Measurements from ENCODE around the gene PPP1R8. TPM values are rescaled to one million over a fixed set of nuclear protein-coding genes. Genes with fewer than 3 reads are reported as not detected.

Gene PPP1R8
- total and polyA plus RNA-seq, 2 of the 8 experiments (the other 6 are each of a cell fraction or from before 2014, with no cell fraction given), result 33.4 to 51.8 TPM

DNA sequence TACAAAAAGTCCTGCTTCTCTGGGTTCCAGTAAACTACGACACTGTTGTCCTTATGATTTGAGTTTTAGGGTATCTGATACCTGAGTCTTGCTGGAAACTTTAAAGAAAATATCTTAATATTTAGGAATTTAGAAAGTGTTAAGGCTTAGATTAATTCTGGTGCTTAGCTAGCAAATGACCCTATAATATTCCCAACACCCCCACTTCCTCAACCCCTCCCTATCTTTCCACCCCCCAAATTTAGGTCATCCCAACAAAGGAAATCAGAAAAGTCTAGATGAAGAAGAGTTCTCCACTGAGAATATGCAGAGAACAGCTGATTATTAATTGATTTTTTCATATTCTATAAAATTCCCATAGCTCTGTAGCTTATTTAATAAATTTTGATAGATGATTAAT, 45.9 kb upstream of the PPP1R8 start:
- H4K91ac ChIP-seq (replicated peaks; ENCODE audit: insufficient read length, low read length), result no peak overlapping the region
- no peak overlapping the region for H3K18ac ChIP-seq (ENCODE audit: extremely low read depth, low read length)
- no peak for DNase-seq (ENCODE audit: low read depth in 1 of 2, low spot score in 2 of 2)
- no peak overlapping the region for H3K14ac ChIP-seq (ENCODE audit: insufficient read length)
- no peak overlapping the region for H3K56ac ChIP-seq (replicated peaks; ENCODE audit: insufficient read length, low read depth, low read length)
- no peaks in the 10 kb centered on the region for H3K4me1 ChIP-seq (replicated peaks in 1 of 4; ENCODE audit: control insufficient read depth in 3 of 4, insufficient read depth in 4 of 4, low read length in 3 of 4)
- H3K36me3 ChIP-seq (ENCODE audit: control insufficient read depth in 2 of 4, insufficient read depth in 4 of 4, low read length in 3 of 4), result peaks cover 0 to 1% (median 0%) of the 10 kb centered on the region in 4 experiments; a peak in 1 of 8 replicates
- no peak overlapping the region for H4K5ac ChIP-seq (ENCODE audit: insufficient read length, low read depth, low read length)
- H2BK12ac ChIP-seq (ENCODE audit: low read depth, low read length), result no peak overlapping the region
- no peaks in the 10 kb centered on the region for H3K23me2 ChIP-seq (ENCODE audit: low read depth, low read length)
- H4K20me1 ChIP-seq (replicated peaks in 1 of 2; ENCODE audit: control insufficient read depth in 1 of 2, insufficient read depth in 2 of 2, low read length in 2 of 2), result no peaks in the 10 kb centered on the region
- H3K4ac ChIP-seq (replicated peaks; ENCODE audit: insufficient read length, low read depth, low read length), result no peak overlapping the region
- POLR2A ChIA-PET (ENCODE audit: partially characterized antibody), result interaction anchor here (0.5 to 1.2 kb wide), 2 partner anchors 11 to 417 kb away, joined by 3 to 4 read pairs; partner anchors contain the start of gene STX12
- no peaks in the 10 kb centered on the region; the same call in 1 of the 2 replicates for H3K79me1 ChIP-seq (ENCODE audit: low read depth, low read length)
- no peak overlapping the region for H2AK5ac ChIP-seq (ENCODE audit: low read depth, low read length)
- no peaks in the 10 kb centered on the region for H3K27me3 ChIP-seq (replicated peaks in 1 of 4; ENCODE audit: control insufficient read depth in 3 of 4, extremely low read depth in 1 of 4, insufficient read depth in 3 of 4, low read length in 3 of 4)
- no peak overlapping the region for H3K9ac ChIP-seq (replicated peaks in 1 of 4; ENCODE audit: extremely low read depth in 1 of 4, low read depth in 3 of 4, low read length in 3 of 4)
- no peak overlapping the region for H2BK15ac ChIP-seq (ENCODE audit: low read length)
- no peak overlapping the region for H3K4me2 ChIP-seq (ENCODE audit: insufficient read depth in 1 of 2, low read depth in 2 of 2, low read length in 2 of 2)
- WGBS, 2 experiments (ENCODE audit: extremely low coverage in 1 of 2, insufficient coverage in 1 of 2, insufficient read length in 1 of 2, insufficient replicate concordance in 2 of 2, low coverage in 1 of 2, low lambda C conversion rate in 2 of 2, missing lambda C conversion rate in 1 of 2), result 92% methylated on average over 1 of the region's 1 CpG; no CpG with 5 or more reads in 1 of the 2 experiments
- H3K4me3 ChIP-seq (ENCODE audit: extremely low read depth in 1 of 4, insufficient read depth in 2 of 4, low read depth in 3 of 4, low read length in 4 of 4), result no peak overlapping the region
- TF ChIP-seq NANOG (IDR thresholded peaks at IDR 0.05; ENCODE audit: insufficient read depth, low read depth, low read length, poor library complexity, severe bottlenecking) (no peak), CBX8 (IDR thresholded peaks at IDR 0.05; ENCODE audit: borderline replicate concordance, low read depth, low read length) (no peak), TBP (IDR thresholded peaks at IDR 0.05; ENCODE audit: low read depth, low read length) (no peak), RFX5 (IDR thresholded peaks at IDR 0.05; ENCODE audit: borderline replicate concordance, low read depth, low read length) (no peak), POLR2AphosphoS5 (IDR thresholded peaks at IDR 0.05; ENCODE audit: low read depth, low read length) (no peak), SAP30 (IDR thresholded peaks at IDR 0.05; ENCODE audit: insufficient read depth, insufficient replicate concordance, low read length) (no peak), TAF7 (optimal IDR thresholded peaks at IDR 0.05; ENCODE audit: borderline replicate concordance, low read depth, low read length) (no peak)
- no peaks in the 10 kb centered on the region for H3K9me3 ChIP-seq (ENCODE audit: insufficient read depth in 2 of 2, low read depth in 1 of 2, low read length in 1 of 2)
- H2BK5ac ChIP-seq (ENCODE audit: low read depth, low read length), result no peak overlapping the region
- no peak overlapping the region for H2BK20ac ChIP-seq (ENCODE audit: low read length)
- no peak overlapping the region for H4K8ac ChIP-seq (ENCODE audit: extremely low read depth, insufficient read depth, low read length)
- no peak overlapping the region for H2AFZ ChIP-seq (ENCODE audit: low read length)
- no peaks in the 10 kb centered on the region for H3K79me2 ChIP-seq (ENCODE audit: control insufficient read depth in 1 of 2, insufficient read depth in 2 of 2, low read length in 2 of 2)
- no peak overlapping the region for H3K23ac ChIP-seq (ENCODE audit: insufficient read length)
- H2BK120ac ChIP-seq (replicated peaks; ENCODE audit: low read depth, low read length), result no peak overlapping the region
- no peak for FAIRE-seq
- H3K27ac ChIP-seq (ENCODE audit: low read depth, low read length), result no peak overlapping the region
- CTCF ChIA-PET (ENCODE audit: partially characterized antibody), result interaction anchor here (0.7 kb wide), 1 partner anchor 108 kb away, joined by 5 read pairs; no protein-coding TSS in a partner anchor

Measured in H1 (cell line).